Stimulated activated CD8-positive, alpha-beta memory T cell treated with anti-CD3 and anti-CD28 coated beads, Interleukin-15, amount 100 ng/mL, for 24 hours (primary cell): ENCODE measurements around the gene COPS7A.
A peak's percentile ranks its signal among the peaks of the same experiment; 100 is the strongest.

ENCODE experiments used
- DNase-seq: peaks from one replicate; pipeline ENCODE4 v3.0.0-alpha.2; 2020; ENCODE audit warnings: low read depth

The COPS7A gene, protein sequence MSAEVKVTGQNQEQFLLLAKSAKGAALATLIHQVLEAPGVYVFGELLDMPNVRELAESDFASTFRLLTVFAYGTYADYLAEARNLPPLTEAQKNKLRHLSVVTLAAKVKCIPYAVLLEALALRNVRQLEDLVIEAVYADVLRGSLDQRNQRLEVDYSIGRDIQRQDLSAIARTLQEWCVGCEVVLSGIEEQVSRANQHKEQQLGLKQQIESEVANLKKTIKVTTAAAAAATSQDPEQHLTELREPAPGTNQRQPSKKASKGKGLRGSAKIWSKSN

DNA sequence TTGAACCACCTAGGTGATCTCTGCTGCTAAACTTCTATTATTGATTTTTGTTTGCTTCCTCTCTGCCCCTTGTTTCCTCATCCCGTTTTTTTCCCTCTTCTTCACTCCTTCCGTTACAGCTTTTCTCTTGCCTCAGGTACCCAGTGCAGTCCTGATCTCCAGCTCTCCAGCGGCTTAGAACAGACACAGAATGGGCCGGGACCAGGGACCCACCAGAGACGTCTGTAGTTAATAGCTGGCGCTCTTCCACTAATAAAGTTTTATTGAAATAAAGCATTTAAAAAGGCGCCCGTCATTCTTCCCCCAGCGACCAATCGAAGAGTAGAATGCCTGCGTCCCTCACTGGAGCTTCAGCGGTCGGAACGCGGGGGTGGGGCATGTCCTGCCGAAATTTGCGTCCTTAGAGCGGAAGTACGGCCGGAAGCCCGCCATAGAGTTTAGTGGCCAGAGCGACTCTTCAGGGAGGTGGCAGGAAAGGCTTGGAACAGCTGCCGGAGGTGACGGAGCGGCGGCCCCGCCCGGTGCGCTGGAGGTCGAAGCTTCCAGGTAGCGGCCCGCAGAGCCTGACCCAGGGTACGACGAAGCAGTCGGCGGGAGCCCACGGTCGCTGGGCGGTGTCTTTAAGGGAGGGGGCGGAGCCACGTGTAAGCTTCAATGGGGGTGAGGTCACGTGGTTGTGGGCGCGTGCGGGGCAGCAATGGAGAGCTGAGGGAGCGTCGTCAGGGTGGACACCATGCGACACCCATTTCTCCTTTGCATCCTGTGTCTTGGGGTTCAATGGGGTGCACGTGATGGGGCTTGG lies at the start of gene COPS7A:
Gene COPS7A (plus strand): TSS at position 440 of the 802 bp plus-strand sequence. CDS start 611 bp downstream, outside the sequence.
- DNase-seq, result peak; percentile 82

DNA sequence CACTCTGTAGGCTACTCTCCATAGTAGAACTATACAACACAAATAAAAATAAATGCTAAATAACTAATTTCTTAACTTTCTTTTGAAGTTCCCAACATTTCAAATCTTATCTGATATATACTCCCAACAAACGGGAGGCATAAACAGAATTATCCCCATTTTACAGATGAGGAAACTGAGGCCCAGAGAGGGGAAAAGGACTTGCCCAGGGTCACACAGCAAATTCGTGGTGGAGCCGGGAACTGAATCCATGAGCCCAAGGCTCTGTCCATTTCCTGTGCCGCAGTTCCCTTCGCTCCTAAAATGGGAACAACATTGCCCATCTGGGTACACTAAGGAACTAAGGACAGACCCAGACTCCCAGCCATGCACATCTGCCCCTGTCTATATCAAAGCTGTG lies 46.9 kb upstream of the COPS7A start:
- no peak for DNase-seq

DNA sequence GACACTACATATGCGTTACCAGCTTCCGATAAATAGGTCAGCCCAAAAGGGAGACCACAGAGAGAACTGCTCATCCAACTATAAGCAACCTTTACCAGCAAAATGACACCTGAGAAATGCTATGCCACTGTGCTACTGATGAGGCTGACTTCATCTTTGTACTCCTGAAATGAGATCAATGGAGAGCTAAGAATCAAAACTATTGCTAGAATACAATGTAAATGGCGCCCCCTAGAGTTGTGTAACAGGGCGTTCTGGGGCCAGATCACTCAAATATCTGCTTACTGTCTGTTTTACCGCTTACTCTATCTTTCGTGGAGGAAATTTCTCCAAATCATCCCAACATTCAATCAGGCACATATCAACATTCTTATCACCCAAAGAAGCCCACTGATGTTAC lies 39.2 kb upstream of the COPS7A start:
- DNase-seq, result no peak

DNA sequence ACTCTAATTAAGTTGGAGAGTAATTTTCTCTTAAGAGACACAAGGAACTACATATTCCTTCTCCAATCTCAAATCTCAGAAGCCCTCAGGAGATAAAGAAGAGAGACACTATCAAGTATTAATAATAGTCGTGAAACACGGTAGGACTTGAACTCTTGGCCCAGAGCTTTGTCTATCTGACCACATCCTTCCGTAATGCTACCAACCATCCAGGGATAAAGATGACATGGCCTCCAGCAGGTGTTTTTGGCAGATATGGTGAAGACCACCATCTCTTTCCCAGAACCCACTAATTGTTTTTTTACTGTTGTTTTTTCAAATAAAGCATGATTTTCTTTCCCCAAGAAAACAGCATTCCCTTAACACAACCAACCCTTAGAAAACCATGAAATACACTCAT lies 38.0 kb upstream of the COPS7A start:
- no peak for DNase-seq

DNA sequence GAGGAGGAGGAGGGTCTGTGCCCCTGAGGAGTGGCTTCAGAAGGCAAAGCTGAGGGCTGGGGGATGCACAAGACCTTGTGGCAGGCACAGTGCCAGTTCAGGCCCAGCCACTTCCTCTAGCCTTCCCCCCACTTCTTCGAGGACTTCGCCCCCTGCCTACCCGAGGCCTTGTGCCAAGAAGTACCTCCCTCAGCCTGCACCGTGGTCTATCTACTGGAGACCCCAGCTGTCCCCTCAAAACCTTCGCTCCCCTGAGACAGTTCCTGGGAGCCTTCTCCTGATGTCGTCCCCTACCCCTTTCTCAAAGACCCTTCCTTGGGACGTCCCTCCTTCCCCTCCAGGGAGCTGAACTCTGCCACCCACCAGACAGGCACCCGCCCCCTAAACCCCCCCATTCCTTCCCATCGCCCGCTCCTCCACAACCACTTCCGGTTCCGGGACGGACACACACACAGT lies 35.3 kb upstream of the COPS7A start:
- DNase-seq, result no peak

DNA sequence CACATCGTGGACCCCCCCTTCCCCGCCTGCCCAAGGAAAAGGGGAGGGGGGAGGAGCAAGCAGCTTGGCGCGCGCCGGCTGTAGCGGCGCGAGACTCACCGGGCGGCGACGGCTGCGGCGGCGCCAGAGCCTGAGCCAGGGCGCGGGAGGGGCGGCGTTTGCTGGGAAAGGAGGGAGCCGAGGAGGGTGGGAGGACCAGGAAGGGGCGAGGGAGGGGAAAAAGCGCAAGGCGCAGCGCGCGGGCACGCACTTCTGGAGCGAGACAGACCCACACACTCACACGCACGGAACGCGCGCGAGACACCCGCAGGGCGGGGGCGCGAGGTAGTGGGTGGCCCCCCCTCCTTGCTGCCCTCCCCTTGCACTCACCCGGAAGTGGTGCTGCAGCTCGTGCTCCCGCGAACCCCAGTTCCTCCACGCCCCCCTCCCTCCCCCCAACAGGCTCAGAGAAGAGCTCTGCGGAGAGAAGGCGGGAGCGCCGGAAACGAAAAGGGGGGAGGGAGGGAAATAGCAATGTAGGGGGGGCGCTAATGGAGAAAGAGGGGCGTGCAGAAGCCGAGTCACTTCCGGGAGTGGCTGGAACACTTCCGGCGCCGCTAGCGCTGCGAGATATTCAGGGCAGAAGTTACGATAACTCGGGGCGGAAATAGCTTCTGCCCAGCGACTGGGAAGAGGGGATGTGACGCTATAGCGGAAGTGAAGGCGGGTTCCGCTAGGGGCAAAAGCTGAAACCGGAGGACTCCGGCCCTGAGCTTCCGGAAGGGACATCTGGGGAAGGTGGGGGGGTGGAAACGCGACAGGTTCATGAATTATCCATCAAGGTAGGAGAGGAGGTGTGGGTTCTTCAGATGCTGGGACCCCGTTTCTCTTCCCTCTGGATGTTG lies 34.6 kb upstream of the COPS7A start, which contains the start of gene ZNF384:
Gene ZNF384 (minus strand): TSS at position 377 of the 884 bp plus-strand sequence. CDS start 9,855 bp downstream, outside the sequence.
- peak; percentile 78 for DNase-seq

DNA sequence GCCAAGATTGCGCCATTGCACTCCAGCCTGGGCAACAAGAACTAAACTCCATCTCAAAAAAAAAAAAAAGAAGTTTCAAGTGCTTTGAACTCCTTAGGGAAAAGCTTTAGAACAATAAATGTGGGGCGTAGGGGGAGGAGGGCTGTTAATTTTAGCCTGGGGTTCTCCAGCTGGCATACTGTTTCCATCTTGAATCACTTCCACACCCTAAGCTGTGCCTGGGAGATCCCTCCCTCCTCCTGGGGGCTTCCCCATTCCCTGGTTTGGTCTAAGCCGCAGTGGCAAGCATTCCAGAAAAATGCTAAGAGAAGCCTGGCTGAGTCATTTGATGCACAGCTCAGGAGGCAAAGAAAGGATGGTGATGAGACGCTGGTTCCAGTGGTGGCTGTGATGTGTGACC lies 32.4 kb upstream of the COPS7A start:
- no peak for DNase-seq

DNA sequence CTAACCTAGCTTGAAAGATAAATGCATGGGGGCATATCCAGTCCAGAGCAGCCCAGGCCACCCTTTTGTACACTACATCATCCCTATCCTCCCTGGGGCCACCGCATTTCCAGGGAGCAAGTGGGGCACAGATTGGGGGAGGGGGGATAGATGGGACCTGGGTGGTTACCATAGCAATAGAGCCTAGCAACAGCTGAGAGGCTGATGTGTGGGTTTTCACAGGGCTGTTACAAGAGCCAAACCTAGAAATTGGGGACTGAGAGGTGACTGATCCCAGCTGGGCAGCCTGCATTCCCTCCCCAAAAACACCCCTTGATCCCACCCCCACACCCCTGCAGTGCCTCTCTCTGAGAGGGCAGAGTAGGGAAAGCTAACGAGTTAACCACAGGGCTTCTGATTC lies 31.0 kb upstream of the COPS7A start:
- no peak for DNase-seq

DNA sequence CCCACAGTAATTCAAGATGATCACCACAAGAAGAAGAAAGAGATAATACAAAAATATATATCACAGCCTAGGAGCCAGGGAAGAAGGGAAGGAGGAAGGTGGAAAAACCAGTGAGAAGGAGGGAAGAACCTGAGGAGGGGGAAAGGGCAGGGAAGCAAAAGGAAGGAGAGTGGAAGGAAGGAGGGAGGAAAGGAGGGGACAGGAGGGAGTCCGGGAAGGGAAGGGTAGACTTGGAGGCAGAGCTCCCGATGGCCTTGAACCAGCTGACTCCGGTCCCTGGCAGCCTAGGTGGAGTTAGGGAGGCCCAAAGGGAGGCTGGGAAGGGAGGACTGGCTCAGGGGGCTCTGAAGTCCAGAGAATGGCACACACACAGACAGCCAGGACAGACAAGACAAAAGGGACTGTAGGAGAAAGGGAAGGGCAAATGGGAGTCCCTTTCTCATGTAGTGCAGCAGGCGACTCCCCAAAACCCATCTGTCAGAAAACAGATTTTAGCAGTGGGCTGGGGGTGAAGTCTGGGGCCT lies 30.0 kb upstream of the COPS7A start:
- DNase-seq, result no peak

DNA sequence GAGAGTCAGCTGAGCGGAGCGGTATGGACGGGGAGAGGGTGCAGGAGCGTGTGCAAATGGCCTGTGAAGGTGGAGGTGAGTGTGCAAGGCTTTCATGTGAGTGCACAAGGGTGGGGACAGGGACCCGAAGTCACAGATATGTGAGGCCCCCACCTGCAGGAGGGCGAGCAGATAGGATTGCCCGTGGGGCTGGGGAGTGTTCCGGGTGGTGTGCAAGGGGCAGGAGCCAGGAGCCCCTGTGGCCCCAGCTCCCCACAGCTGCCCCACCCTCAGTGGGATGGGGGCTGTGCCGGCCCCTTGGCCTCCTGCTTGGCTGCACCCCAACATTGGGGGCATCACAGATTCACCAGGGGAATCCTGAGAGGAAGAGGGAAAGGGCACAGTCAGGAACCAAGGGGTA lies 29.1 kb upstream of the COPS7A start:
- no peak for DNase-seq

DNA sequence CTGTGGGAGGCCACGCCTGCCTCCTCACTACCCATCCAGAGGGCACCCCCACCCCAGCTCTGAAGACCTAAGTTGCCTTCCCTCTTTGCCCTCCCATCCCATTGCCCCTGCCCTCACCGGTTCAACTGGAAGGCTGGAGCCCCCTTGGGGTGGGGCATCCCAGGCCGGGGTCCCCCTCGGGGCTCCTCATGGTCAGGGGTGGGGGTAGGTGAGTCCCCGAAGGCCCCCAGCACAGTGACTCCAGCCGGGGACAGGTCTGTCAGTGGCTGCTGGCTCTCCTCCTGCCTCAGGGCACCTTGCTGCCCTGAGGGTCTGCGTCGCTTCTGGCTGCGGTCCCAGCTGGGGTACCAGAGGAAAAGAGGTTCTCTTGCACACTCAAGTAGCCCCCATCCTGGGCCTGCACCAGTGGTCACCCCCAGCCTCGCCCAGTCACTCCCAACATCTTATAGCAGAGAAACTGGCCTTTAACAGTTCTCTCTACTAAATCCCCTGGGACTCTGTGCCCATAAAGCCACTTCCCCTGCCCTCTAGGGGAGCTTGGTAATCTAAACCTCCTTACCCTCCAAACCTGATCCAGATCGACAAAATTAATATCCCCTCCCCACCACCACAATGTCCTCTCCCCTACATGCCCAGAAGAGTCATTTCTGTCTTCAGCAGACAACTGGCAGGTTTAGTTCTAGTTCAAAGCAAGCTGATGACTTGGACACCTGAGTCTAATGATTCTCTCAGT lies 28.4 kb upstream of the COPS7A start:
- DNase-seq, result no peak

DNA sequence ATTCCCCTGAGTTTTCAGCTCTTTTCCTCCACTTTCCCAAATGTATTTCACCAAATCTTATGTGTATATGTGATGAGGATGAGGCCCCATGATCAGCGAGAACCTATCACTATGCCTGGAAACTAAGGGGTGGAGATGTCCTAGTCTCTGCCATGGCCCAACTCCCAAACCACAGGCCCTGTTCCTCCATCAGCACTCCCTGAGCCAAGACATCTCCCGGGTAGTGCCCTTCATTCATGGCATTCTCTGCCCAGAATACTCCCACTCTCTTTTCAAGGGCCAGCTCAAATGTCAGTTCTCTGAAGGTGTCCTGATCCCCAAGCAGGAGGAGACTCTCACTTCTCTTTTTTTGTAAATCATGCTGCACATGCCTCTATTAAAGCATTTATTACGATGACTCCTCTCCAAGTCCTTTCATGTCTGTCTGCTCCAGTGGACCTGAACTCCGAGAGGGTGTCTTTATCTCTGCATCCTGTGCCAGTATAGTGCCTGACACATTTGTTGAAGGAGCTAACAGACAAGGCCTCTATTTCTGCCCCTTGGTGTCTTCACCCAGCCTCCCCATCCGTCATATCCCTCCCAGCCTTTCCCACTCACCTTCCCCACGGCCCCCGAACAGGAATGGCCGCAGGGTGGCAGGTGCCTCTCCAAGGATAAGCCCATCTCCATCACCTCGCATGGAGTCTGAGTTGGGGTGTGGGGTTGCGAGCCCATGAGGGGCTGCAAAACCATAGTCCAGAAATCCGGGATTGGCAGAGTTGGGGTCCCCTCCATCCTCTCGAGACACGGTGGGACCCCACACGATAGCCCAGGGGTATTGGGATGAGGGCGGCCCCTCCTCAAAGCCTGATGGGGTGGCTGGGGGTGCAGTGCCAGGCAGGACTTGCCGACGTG lies 26.9 kb upstream of the COPS7A start:
- no peak for DNase-seq

DNA sequence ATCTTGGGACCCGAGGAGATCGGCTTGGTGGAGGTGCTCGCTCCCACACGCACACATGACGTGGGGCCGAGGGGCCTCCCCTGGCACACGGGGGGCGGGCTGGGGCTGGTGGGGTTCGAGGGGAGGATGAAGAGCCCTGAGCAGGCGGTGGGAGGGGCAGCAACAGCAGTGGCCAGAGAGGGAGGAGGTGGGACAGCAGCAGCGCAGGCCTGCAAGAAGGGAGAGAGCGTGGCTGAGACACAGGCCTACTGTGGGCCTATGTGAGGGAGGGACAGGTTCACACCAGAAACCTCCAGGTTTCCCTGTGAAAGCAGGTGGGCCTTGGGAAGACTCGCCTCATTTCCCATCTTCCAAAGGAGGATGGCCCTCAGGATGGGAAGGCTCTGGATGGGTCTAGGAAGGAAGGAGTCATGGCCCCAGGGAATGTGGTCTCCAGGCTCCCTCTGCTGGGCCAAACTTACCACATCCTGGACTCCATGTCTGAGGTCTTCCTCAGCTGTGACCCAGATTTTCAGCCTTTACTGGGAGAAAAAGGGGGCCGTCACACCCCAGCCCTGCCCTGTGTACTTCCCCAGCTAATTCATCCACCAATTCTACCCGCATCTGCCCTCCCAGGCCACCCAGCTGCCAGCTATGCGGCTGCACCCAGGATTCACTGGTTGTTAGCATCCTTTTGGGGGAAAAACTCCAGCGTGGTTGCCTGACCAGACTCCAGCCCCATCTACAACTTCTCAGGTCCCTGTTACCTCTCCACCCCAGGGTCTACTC lies 26.1 kb upstream of the COPS7A start:
- DNase-seq, result no peak

DNA sequence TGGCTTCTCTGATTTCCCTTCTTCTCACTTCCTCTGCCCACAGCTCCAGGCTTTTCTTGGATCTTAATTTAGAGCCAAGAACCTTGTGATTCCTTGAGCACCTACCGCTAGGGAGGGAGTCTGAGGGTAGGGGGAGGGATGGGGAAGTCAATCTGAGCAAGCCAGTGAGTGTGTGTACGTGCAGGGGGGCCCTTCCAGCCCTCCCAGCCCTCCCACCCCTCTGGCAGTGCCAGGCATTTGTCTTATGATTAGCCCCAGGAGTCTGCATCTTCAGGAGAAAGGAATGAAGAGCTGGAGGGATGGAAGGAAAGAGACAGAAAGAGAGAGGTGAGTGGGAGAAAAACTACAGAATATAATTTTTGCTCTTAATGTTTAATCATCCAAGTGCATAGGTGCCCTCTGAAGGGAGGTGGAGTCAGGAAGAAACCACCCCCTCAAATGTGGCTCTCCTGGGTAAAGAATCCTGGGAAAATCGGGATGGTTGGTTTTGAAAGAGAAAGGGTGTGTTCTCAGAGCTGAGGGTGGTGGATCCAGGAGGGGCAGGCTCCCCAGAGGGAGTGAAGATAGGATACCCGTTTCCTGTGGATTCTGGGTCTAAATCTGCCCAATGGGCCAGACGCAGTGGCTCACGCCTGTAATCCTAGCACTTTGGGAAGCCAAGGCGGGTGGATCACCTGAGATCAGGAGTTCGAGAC lies 25.3 kb upstream of the COPS7A start:
- DNase-seq, result no peak

DNA sequence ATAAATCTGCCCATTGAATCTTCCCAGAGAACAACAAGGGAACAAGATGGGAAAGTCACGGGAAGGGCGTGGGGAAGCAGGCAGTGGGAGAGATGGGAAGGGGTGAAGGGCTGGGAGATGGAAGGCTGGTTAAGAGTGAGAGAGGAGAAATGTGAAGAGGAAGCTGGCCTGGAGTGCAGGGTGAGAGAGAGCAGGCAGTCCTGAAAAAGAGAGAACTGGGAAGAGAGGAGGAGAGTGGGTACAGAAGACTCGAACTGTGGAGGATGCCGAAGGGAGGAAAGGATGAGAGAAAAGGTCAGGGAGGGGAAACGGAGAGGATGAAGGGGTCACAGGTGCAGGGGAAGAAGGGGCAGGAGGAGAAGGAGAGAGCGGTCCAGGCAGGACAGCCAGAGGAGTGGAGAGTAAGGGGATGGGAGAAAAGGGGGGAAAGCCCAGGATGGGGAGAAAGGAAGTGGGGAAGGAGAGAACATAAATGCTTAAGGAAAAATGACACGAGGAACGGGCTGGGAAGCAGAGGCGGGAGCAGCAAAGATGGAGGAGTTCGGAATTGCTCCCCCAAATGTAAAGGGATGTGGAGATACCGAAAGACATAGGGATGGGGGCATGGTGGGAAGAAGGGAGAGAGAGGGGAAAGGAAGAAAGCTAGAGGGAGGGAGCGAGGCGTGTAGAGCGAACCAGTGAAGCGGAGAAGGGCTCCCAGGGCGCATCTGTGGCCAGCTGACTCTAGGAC lies 24.4 kb upstream of the COPS7A start:
- no peak for DNase-seq

DNA sequence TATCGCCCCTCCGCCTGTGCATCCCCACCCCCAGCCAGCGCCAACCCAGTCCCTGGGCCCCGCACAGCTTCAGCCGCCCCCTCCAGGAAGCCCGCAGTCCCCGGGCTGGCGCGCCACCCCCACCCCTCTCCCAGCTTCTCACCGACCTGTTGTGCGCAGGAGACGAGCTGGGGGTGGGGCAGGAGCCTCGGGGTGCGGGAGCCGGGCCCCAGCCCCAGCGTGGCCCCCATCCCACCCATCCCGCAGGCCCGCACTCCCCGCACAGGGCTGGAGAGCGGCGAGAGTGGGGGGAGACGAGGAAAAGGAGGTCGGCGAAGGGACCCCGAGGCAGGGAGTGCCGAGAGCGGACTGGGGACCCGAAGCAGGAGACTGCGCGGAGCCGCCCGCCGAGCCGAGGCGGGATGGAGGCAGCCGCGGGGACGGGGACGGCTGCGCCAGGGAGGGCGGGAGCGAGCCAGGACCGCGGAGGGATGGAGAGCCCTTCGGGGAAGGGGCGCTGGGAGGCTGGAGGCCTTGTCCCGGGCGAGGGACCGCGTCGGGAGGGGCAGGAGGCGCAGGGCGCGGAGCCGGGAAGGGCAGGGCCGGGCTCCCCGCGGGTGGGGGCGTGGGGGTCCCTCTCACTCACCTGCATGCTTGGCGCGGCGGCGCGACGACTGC lies 23.7 kb upstream of the COPS7A start:
- DNase-seq, result no peak

DNA sequence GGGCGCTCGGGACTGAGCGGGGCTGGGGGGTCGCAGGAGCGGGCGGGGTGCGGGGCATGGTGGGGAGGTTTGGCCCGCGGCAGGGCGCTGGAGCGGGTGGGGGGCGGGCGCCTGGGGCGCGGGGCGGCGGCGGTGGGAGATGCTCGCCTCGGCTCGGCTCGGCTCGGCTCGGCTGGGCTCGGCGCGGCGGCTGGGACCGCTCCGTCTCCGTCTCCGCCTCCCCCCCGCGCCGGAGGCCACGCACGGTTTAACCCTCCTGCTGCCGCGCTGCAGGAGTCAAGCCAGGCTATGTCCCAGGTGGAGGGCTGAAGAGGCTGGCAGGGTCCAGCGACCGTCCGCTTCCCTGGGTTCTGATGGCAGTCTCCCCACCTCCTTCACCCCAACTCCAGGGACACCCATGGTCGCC lies 23.2 kb upstream of the COPS7A start, which contains the start of gene PIANP:
Gene PIANP (minus strand): TSS at position 170 of the 406 bp plus-strand sequence. CDS start 2,754 bp downstream, outside the sequence.
- no peak for DNase-seq
